HEK293 (cell line): ENCODE measurements around the gene RETREG3.

Experiments used
- KLF10 ChIP-seq: fragments of 450-650 bp; IDR thresholded peaks from 2 replicates; pipeline ENCODE4 v1.5.1; 2018; ENCODE audit warnings: missing biosample characterization, mild to moderate bottlenecking, missing genetic modification characterization
- OVOL3 ChIP-seq: fragments of 450-650 bp; formaldehyde crosslinking; IDR thresholded peaks from 2 replicates; pipeline ENCODE4 v1.5.1; 2016; ENCODE audit warnings: missing biosample characterization, missing genetic modification characterization
- YY2 ChIP-seq: fragments of 450-650 bp; formaldehyde crosslinking; IDR thresholded peaks from 2 replicates; pipeline ENCODE4 v1.5.1; 2016; ENCODE audit warnings: missing biosample characterization, missing genetic modification characterization
- ZBTB20 ChIP-seq: fragments of 450-650 bp; formaldehyde crosslinking; IDR thresholded peaks from 2 replicates; pipeline ENCODE4 v1.5.1; 2016; ENCODE audit warnings: missing biosample characterization, missing genetic modification characterization
- ZFHX2 ChIP-seq: fragments of 450-650 bp; formaldehyde crosslinking; conservative IDR thresholded peaks from 2 replicates; pipeline ENCODE4 v1.5.1; 2016; ENCODE audit warnings: missing biosample characterization, missing genetic modification characterization
- ZFP37 ChIP-seq: fragments of 450-650 bp; formaldehyde crosslinking; IDR thresholded peaks from 2 replicates; pipeline ENCODE4 v1.5.1; 2016; ENCODE audit warnings: missing biosample characterization, missing genetic modification characterization
- ZNF155 ChIP-seq: fragments of 450-650 bp; formaldehyde crosslinking; IDR thresholded peaks from 2 replicates; pipeline ENCODE4 v1.5.1; 2016; ENCODE audit warnings: missing biosample characterization, missing genetic modification characterization
- ZNF169 ChIP-seq: fragments of 450-650 bp; formaldehyde crosslinking; IDR thresholded peaks from 2 replicates; pipeline ENCODE4 v1.5.1; 2016; ENCODE audit warnings: missing biosample characterization, missing genetic modification characterization
- ZNF350 ChIP-seq: fragments of 450-650 bp; formaldehyde crosslinking; IDR thresholded peaks from 2 replicates; pipeline ENCODE4 v1.5.0; 2017; ENCODE audit warnings: missing biosample characterization, mild to moderate bottlenecking, missing genetic modification characterization
- ZNF366 ChIP-seq: fragments of 450-650 bp; formaldehyde crosslinking; conservative IDR thresholded peaks from 2 replicates; pipeline ENCODE4 v1.5.1; 2016; ENCODE audit warnings: missing biosample characterization, missing genetic modification characterization
- ZNF433 ChIP-seq: fragments of 450-650 bp; formaldehyde crosslinking; IDR thresholded peaks from 2 replicates; pipeline ENCODE4 v1.5.1; 2016; ENCODE audit warnings: missing biosample characterization, missing genetic modification characterization, low read depth
- ZNF473 ChIP-seq: fragments of 450-650 bp; formaldehyde crosslinking; IDR thresholded peaks from 2 replicates; pipeline ENCODE4 v1.5.1; 2017; ENCODE audit warnings: missing biosample characterization, missing genetic modification characterization
- ZNF501 ChIP-seq: fragments of 450-650 bp; formaldehyde crosslinking; IDR thresholded peaks from 2 replicates; pipeline ENCODE4 v1.5.1; 2016; ENCODE audit warnings: missing biosample characterization, missing genetic modification characterization
- ZNF514 ChIP-seq: fragments of 450-650 bp; formaldehyde crosslinking; IDR thresholded peaks from 2 replicates; pipeline ENCODE4 v1.5.1; 2016; ENCODE audit warnings: missing biosample characterization, missing genetic modification characterization
- ZNF521 ChIP-seq: fragments of 450-650 bp; formaldehyde crosslinking; IDR thresholded peaks from 2 replicates; pipeline ENCODE4 v1.5.1; 2017; ENCODE audit warnings: missing biosample characterization, mild to moderate bottlenecking, missing genetic modification characterization
- ZNF610 ChIP-seq: fragments of 450-650 bp; formaldehyde crosslinking; IDR thresholded peaks from 2 replicates; pipeline ENCODE4 v1.5.1; 2016; ENCODE audit warnings: missing biosample characterization, missing genetic modification characterization, borderline replicate concordance
- ZNF837 ChIP-seq: fragments of 450-650 bp; formaldehyde crosslinking; IDR thresholded peaks from 2 replicates; pipeline ENCODE4 v1.5.1; 2016; ENCODE audit warnings: missing biosample characterization, missing genetic modification characterization
- TF ChIP-seq, protein P1 (sequence below): fragments of 450-650 bp; formaldehyde crosslinking; IDR thresholded peaks from 2 replicates; pipeline ENCODE4 v1.5.0; 2017; ENCODE audit warnings: missing biosample characterization, missing genetic modification characterization, borderline replicate concordance
- TF ChIP-seq, protein P2 (sequence below): fragments of 450-650 bp; formaldehyde crosslinking; IDR thresholded peaks from 2 replicates; pipeline ENCODE4 v1.5.1; 2016; ENCODE audit warnings: missing biosample characterization, missing genetic modification characterization
- TF ChIP-seq, protein P3 (sequence below): fragments of 450-650 bp; formaldehyde crosslinking; IDR thresholded peaks from 2 replicates; pipeline ENCODE4 v1.5.1; 2016; ENCODE audit warnings: missing biosample characterization, missing genetic modification characterization, borderline replicate concordance
- TF ChIP-seq, protein P4 (sequence below): fragments of 450-650 bp; formaldehyde crosslinking; IDR thresholded peaks from 2 replicates; pipeline ENCODE4 v1.5.1; 2016; ENCODE audit warnings: missing biosample characterization, missing genetic modification characterization
- TF ChIP-seq, protein P5 (sequence below): fragments of 450-650 bp; formaldehyde crosslinking; IDR thresholded peaks from 2 replicates; pipeline ENCODE4 v1.5.1; 2016; ENCODE audit warnings: missing biosample characterization, missing genetic modification characterization, borderline replicate concordance
- TF ChIP-seq, protein P6 (sequence below): fragments of 450-650 bp; formaldehyde crosslinking; IDR thresholded peaks from 2 replicates; pipeline ENCODE4 v1.5.1; 2016; ENCODE audit warnings: missing biosample characterization, missing genetic modification characterization
- TF ChIP-seq, protein P7 (sequence below): sonication (generic); formaldehyde crosslinking; IDR thresholded peaks from 2 replicates; pipeline ENCODE4 v1.8.1; 2022; ENCODE audit warnings: mild to moderate bottlenecking, moderate library complexity, missing genetic modification reagents

The RETREG3 gene

DNA sequence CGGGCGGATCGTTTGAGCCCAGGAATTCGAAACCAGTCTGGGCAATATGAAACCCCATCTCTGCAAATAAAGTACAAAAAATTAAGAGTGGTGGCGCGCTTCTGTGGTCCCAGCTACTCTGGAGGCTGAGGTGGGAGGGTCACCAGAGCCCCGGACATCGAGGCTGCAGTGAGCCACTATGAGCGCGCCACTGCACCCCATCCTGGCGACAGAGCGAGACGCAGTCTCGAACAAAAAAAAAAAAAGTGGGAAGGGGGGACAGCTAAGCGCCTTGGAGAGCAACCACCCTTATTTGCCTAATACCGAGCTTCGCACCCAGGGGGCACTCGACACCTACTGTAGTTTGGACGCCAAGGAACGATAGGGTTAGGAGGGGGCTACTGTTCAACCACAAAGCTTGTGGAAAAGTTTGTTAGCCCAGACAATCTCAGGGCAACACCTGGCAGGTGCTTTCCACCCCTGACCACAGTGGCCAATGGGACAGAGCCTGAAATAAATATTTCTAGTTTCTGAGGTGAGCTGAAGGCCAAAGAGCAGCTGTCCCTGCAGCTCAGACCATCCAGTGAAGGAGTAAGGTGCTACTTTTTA, 30.8 kb downstream of the RETREG3 start (continued):
- TF ChIP-seq ZNF366 (tag by site-specific recombination) (0 out of 2 replicates have a peak, but pooled peaks have one; percentile 32), ZNF610 (tag by site-specific recombination) (peak; percentile 16; the same call in 1 of the 2 replicates), KLF10 (tag by site-specific recombination) (no peak), ZNF350 (tag by site-specific recombination) (no peak), ZNF169 (tag by site-specific recombination) (no peak), ZFP37 (tag by site-specific recombination) (no peak), ZNF433 (tag by site-specific recombination) (no peak), YY2 (tag by site-specific recombination) (no peak), OVOL3 (no peak), ZNF514 (no peak), ZNF521 (tag by site-specific recombination) (no peak), ZNF473 (tag by site-specific recombination) (no peak), ZNF837 (tag by site-specific recombination) (no peak), ZFHX2 (tag by site-specific recombination) (no peak), ZBTB20 (tag by site-specific recombination) (peak; percentile 54; the same call in 1 of the 2 replicates), ZNF155 (tag by site-specific recombination) (no peak), ZNF501 (tag by site-specific recombination) (no peak)
- TF ChIP-seq, protein P1, sequence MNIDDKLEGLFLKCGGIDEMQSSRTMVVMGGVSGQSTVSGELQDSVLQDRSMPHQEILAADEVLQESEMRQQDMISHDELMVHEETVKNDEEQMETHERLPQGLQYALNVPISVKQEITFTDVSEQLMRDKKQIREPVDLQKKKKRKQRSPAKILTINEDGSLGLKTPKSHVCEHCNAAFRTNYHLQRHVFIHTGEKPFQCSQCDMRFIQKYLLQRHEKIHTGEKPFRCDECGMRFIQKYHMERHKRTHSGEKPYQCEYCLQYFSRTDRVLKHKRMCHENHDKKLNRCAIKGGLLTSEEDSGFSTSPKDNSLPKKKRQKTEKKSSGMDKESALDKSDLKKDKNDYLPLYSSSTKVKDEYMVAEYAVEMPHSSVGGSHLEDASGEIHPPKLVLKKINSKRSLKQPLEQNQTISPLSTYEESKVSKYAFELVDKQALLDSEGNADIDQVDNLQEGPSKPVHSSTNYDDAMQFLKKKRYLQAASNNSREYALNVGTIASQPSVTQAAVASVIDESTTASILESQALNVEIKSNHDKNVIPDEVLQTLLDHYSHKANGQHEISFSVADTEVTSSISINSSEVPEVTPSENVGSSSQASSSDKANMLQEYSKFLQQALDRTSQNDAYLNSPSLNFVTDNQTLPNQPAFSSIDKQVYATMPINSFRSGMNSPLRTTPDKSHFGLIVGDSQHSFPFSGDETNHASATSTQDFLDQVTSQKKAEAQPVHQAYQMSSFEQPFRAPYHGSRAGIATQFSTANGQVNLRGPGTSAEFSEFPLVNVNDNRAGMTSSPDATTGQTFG: no peak
- TF ChIP-seq, protein P2, sequence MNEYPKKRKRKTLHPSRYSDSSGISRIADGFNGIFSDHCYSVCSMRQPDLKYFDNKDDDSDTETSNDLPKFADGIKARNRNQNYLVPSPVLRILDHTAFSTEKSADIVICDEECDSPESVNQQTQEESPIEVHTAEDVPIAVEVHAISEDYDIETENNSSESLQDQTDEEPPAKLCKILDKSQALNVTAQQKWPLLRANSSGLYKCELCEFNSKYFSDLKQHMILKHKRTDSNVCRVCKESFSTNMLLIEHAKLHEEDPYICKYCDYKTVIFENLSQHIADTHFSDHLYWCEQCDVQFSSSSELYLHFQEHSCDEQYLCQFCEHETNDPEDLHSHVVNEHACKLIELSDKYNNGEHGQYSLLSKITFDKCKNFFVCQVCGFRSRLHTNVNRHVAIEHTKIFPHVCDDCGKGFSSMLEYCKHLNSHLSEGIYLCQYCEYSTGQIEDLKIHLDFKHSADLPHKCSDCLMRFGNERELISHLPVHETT (tag by site-specific recombination): no peak
- TF ChIP-seq, protein P3, sequence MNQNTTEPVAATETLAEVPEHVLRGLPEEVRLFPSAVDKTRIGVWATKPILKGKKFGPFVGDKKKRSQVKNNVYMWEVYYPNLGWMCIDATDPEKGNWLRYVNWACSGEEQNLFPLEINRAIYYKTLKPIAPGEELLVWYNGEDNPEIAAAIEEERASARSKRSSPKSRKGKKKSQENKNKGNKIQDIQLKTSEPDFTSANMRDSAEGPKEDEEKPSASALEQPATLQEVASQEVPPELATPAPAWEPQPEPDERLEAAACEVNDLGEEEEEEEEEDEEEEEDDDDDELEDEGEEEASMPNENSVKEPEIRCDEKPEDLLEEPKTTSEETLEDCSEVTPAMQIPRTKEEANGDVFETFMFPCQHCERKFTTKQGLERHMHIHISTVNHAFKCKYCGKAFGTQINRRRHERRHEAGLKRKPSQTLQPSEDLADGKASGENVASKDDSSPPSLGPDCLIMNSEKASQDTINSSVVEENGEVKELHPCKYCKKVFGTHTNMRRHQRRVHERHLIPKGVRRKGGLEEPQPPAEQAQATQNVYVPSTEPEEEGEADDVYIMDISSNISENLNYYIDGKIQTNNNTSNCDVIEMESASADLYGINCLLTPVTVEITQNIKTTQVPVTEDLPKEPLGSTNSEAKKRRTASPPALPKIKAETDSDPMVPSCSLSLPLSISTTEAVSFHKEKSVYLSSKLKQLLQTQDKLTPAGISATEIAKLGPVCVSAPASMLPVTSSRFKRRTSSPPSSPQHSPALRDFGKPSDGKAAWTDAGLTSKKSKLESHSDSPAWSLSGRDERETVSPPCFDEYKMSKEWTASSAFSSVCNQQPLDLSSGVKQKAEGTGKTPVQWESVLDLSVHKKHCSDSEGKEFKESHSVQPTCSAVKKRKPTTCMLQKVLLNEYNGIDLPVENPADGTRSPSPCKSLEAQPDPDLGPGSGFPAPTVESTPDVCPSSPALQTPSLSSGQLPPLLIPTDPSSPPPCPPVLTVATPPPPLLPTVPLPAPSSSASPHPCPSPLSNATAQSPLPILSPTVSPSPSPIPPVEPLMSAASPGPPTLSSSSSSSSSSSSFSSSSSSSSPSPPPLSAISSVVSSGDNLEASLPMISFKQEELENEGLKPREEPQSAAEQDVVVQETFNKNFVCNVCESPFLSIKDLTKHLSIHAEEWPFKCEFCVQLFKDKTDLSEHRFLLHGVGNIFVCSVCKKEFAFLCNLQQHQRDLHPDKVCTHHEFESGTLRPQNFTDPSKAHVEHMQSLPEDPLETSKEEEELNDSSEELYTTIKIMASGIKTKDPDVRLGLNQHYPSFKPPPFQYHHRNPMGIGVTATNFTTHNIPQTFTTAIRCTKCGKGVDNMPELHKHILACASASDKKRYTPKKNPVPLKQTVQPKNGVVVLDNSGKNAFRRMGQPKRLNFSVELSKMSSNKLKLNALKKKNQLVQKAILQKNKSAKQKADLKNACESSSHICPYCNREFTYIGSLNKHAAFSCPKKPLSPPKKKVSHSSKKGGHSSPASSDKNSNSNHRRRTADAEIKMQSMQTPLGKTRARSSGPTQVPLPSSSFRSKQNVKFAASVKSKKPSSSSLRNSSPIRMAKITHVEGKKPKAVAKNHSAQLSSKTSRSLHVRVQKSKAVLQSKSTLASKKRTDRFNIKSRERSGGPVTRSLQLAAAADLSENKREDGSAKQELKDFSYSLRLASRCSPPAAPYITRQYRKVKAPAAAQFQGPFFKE (tag by site-specific recombination): no peak
- TF ChIP-seq, protein P4, sequence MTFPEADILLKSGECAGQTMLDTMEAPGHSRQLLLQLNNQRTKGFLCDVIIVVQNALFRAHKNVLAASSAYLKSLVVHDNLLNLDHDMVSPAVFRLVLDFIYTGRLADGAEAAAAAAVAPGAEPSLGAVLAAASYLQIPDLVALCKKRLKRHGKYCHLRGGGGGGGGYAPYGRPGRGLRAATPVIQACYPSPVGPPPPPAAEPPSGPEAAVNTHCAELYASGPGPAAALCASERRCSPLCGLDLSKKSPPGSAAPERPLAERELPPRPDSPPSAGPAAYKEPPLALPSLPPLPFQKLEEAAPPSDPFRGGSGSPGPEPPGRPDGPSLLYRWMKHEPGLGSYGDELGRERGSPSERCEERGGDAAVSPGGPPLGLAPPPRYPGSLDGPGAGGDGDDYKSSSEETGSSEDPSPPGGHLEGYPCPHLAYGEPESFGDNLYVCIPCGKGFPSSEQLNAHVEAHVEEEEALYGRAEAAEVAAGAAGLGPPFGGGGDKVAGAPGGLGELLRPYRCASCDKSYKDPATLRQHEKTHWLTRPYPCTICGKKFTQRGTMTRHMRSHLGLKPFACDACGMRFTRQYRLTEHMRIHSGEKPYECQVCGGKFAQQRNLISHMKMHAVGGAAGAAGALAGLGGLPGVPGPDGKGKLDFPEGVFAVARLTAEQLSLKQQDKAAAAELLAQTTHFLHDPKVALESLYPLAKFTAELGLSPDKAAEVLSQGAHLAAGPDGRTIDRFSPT (tag by site-specific recombination): no peak
- TF ChIP-seq, protein P5, sequence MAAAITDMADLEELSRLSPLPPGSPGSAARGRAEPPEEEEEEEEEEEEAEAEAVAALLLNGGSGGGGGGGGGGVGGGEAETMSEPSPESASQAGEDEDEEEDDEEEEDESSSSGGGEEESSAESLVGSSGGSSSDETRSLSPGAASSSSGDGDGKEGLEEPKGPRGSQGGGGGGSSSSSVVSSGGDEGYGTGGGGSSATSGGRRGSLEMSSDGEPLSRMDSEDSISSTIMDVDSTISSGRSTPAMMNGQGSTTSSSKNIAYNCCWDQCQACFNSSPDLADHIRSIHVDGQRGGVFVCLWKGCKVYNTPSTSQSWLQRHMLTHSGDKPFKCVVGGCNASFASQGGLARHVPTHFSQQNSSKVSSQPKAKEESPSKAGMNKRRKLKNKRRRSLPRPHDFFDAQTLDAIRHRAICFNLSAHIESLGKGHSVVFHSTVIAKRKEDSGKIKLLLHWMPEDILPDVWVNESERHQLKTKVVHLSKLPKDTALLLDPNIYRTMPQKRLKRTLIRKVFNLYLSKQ (tag by site-specific recombination): no peak
- TF ChIP-seq, protein P6, sequence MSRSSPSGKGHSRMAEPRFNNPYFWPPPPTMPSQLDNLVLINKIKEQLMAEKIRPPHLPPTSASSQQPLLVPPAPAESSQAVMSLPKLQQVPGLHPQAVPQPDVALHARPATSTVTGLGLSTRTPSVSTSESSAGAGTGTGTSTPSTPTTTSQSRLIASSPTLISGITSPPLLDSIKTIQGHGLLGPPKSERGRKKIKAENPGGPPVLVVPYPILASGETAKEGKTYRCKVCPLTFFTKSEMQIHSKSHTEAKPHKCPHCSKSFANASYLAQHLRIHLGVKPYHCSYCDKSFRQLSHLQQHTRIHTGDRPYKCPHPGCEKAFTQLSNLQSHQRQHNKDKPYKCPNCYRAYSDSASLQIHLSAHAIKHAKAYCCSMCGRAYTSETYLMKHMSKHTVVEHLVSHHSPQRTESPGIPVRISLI (tag by site-specific recombination): no peak; the same call in 1 of the 2 replicates
- TF ChIP-seq, protein P7, sequence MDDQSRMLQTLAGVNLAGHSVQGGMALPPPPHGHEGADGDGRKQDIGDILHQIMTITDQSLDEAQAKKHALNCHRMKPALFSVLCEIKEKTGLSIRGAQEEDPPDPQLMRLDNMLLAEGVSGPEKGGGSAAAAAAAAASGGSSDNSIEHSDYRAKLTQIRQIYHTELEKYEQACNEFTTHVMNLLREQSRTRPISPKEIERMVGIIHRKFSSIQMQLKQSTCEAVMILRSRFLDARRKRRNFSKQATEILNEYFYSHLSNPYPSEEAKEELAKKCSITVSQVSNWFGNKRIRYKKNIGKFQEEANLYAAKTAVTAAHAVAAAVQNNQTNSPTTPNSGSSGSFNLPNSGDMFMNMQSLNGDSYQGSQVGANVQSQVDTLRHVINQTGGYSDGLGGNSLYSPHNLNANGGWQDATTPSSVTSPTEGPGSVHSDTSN (CRISPR knock-in tag): no peak
